BJ (cell line): ENCODE results near the gene CLASP2. TPM values are rescaled to one million over a fixed set of nuclear protein-coding genes. Genes with fewer than 3 reads are reported as not detected.
A peak's percentile ranks its signal among the peaks of the same experiment; 100 is the strongest.
"Not testable (repeated sequence)": the region's sequence is repeated elsewhere in the genome, so short reads cannot be mapped to it uniquely, and the experiment has no call there.

Source experiments
- CTCF ChIA-PET: fragments of 350-600 bp; formaldehyde crosslinking; extraction: SDS; loops from one replicate; lab custom pipeline; 2021; ENCODE audit warnings: antibody characterized with exemption, inconsistent platforms; lab: Yijun Ruan, JAX
- POLR2A ChIA-PET: fragments of 300-600 bp; sonication (Branson Sonifier 250); formaldehyde crosslinking; extraction: SDS; loops from one replicate; lab custom pipeline; 2021; ENCODE audit warnings: antibody characterized with exemption; lab: Charles Lee
- DNase-seq: peaks from one replicate; pipeline ENCODE4 v3.0.0-alpha.2; 2011; ENCODE audit warnings: low read depth
- H3K27me3 ChIP-seq: 2 replicates; pipeline ENCODE4 v1.6.0; 2011; ENCODE audit warnings: low read length; ENCODE audit not compliant: control insufficient read depth, insufficient read depth
- H3K36me3 ChIP-seq: 2 replicates; pipeline ENCODE4 v1.5.1; 2011; ENCODE audit warnings: low read length; ENCODE audit not compliant: control insufficient read depth, insufficient read depth
- H3K4me3 ChIP-seq: 2 replicates; pipeline ENCODE4 v1.5.1; 2011; ENCODE audit warnings: low read depth, mild to moderate bottlenecking, control low read depth, low read length
- CTCF ChIP-seq: IDR thresholded peaks from 2 replicates; pipeline ENCODE4 v1.5.1; 2011; ENCODE audit warnings: low read depth, mild to moderate bottlenecking, control low read depth, inconsistent platforms, low read length, moderate library complexity; ENCODE audit not compliant: insufficient read depth
- polyA minus RNA-seq: library from RNA; depleted of rRNA, polyadenylated mRNA; stranded (reverse); fragments of >200 nt; gene quantifications from 2 replicates; pipeline ENCODE4 v1.2.3, GENCODE V29; 2011; rRNA and poly(A)+ RNA removed
- polyA plus RNA-seq: library from polyadenylated mRNA; depleted of rRNA; stranded (reverse); fragments of >200 nt; gene quantifications from 2 replicates; pipeline ENCODE4 v1.2.3, GENCODE V29; 2011; rRNA removed

Gene CLASP2
- polyA plus RNA-seq: 20.5 and 35.8 TPM in 2 replicates
- polyA minus RNA-seq: 43.7 and 50.8 TPM in 2 replicates

DNA sequence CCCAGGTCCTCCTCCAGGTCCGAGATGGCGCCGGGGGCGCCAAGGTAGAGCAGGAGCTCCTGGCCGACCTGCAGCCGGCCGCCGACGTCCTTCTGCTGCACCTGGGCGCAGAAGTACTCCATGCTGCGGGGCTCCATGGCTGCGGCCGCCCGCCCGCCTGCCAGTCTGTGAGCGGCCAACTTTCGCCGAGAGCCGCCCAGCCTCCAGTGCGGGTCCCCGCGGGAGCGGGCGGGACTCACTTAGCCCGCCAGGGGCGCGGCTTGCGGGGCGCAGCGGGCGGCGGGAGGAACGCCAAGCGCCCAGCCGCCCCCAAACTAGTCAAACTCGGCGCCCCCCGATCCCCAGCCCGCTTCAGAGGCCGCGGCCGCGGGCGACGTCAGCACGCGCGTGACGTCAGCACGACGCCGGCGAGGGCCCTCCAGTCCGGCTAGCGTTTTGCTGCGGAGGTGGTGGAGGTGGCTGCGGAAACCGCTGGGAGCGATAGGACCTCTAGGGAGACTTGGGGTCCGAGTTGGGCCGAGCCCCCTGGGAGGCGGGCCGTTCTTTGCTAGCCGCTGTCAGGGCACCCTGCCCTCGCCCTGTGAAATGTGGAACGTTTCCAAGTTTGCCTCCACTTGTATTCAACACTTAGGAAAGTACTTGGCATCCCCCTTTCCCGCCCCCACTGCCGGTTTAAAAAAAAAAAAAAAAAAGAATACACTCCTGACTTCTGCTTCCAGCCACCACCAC, at the start of gene CLASP2:
TSS of gene CLASP2 (minus strand) at position 389 of the 729 bp plus-strand sequence. CDS start at position 137, 252 bp downstream.
- POLR2A ChIA-PET: no interaction called here

DNA sequence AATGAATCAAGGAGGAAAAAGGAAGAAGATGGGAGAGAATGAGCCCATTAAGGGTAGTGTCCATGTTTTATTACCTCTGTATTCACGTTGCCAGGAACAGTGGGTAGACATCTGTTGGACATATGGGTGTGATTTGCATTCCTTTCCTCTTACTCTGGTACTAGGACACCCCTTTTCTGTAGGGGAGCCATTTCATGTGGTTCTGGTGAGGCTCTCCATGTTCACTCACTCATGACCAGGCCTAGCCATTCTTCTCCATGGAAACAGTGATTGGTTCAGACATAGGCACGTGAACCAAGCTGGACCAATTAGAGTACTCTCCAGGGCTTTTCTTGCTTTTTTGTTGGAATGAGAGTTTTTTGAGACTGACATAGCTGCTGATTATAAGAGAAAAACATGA, 40.8 kb upstream of the CLASP2 start:
- ChIA-PET CTCF (interaction anchor here (0.6 to 1.4 kb wide), 4 partner anchors 15 to 41 kb away, joined by 3 to 7 read pairs (median 3); no protein-coding TSS in a partner anchor), POLR2A (no interaction called here)
- H3K36me3 ChIP-seq: no peaks in the 10 kb centered on the region
- no peak for TF ChIP-seq CTCF
- no peak overlapping the region for H3K4me3 ChIP-seq
- H3K27me3 ChIP-seq: no peaks in the 10 kb centered on the region
- DNase-seq: peak; percentile 26

More for the DNA sequence above, at the start of gene CLASP2:
- TF ChIP-seq CTCF: no peak
- peak within 1 kb of the TSS; percentile 67 for H3K4me3 ChIP-seq
- CTCF ChIA-PET: interaction anchor here (0.6 to 2.7 kb wide), 4 partner anchors 41 to 81 kb away, joined by 3 to 10 read pairs (median 6); no protein-coding TSS in a partner anchor
- H3K27me3 ChIP-seq: no peaks in the 10 kb centered on the region
- no peak for DNase-seq
- H3K36me3 ChIP-seq: no peaks in the 10 kb centered on the region

DNA sequence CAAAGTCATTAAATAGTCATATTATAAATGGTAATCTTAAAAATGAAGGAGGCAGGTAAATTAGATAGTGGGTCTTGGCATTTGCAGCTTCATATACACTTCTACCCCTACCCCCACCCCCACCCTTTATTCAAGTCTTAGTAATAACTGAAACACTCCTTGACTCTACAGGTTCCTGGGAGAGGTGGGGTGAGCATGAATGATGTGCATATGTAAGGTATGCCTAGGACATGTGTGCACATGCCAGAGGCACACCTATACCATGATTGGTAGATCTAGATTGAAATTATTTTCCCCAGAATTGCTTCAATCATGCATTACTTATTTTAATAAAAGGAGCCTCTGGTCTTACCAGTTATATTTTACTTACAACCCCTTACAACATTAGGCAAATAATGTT, 40.2 kb upstream of the CLASP2 start:
- Histone ChIP-seq H3K4me3 (no peak overlapping the region), H3K36me3 (no peaks in the 10 kb centered on the region), H3K27me3 (no peaks in the 10 kb centered on the region)
- ChIA-PET POLR2A (no interaction called here), CTCF (no interaction called here)
- no peak for DNase-seq
- no peak for TF ChIP-seq CTCF

DNA sequence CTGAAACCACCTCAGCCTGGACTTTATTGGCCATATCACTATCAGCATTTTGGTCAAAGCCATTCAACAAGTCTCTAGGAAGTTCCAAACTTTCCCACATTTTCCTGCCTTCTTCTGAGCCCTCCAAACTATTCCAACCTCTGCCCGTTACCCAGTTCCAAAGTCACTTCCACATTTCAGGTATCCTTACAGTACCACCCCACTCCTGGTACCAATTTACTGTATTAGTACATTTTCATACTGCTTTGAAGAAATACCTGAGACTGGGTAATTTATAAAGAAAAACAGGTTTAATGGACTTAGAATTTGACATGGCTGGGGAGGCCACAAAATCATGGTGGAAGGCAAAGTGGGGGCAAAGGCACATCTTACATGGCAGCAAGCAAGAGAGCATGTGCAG, 36.3 kb upstream of the CLASP2 start:
- H3K27me3 ChIP-seq, H3K4me3 ChIP-seq, POLR2A ChIA-PET, DNase-seq, H3K36me3 ChIP-seq, CTCF ChIA-PET: not testable (repeated sequence)

GRCh38 chr3:33751336-33751735, 33.3 kb upstream of the CLASP2 start:
- no peaks in the 10 kb centered on the region for H3K27me3 ChIP-seq
- H3K4me3 ChIP-seq: no peak overlapping the region
- TF ChIP-seq CTCF: no peak
- ChIA-PET CTCF (interaction anchor here (0.7 to 1.9 kb wide), 3 partner anchors 24 to 1435 kb away, joined by 3 to 7 read pairs (median 4); no protein-coding TSS in a partner anchor), POLR2A (no interaction called here)
- no peak for DNase-seq
- no peaks in the 10 kb centered on the region for H3K36me3 ChIP-seq
